SK-N-SH (cell line): ENCODE measurements around the gene CEP19. TPM values are rescaled to one million over a fixed set of nuclear protein-coding genes. Genes with fewer than 3 reads are reported as not detected.
A peak's percentile ranks its signal among the peaks of the same experiment; 100 is the strongest.

Experiments used
- CTCF ChIA-PET: fragments of 300-600, 350-600 bp; formaldehyde crosslinking; extraction: SDS; loops from one replicate; lab custom pipeline; 2021; lab: Yijun Ruan, JAX
- POLR2A ChIA-PET: fragments of 350-600 bp; sonication (Branson Sonifier 250); formaldehyde crosslinking; extraction: SDS; loops from one replicate; lab custom pipeline; 2020; ENCODE audit warnings: antibody characterized with exemption, inconsistent platforms; lab: Yijun Ruan, JAX
- DNase-seq: peaks from one replicate; pipeline ENCODE4 v3.0.0; 2012
- H2AFZ ChIP-seq: fragments of 200-600 bp; sonication (generic); 2 replicates; pipeline ENCODE4 v1.8.1; 2016; ENCODE audit warnings: antibody characterized with exemption, mild to moderate bottlenecking, low read depth
- H3F3A ChIP-seq: fragments of 200-600 bp; sonication (generic); replicated peaks from 2 replicates; pipeline ENCODE3; 2016; ENCODE audit warnings: antibody characterized with exemption, mild to moderate bottlenecking; ENCODE audit not compliant: insufficient read depth
- H3K27ac ChIP-seq, 2 experiments: fragments of 200-500 bp in 1 of 2; fragments of 200-600 bp in 1 of 2; sonication (Bioruptor generic) in 1 of 2; sonication (generic), shearing (Covaris generic) in 1 of 2; 2 replicates each; pipeline versions ENCODE4 v1.5.1 to v1.6.1; 2014 to 2016; ENCODE audit warnings: low read depth in 2 of 2, inconsistent platforms in 1 of 2, low read length in 1 of 2, mild to moderate bottlenecking in 1 of 2, mixed read lengths in 1 of 2
- H3K27me3 ChIP-seq: fragments of 200-600 bp; sonication (generic), shearing (Covaris generic); 2 replicates; pipeline ENCODE4 v1.6.1; 2016; ENCODE audit warnings: mixed run types; ENCODE audit not compliant: insufficient read depth
- H3K36me3 ChIP-seq, 2 experiments: fragments of 200-500 bp in 1 of 2; fragments of 200-600 bp in 1 of 2; sonication (Bioruptor generic) in 1 of 2; sonication (generic) in 1 of 2; replicated peaks in 1 of 2; 2 replicates each; pipeline versions ENCODE3 to v1.5.1; 2014 to 2016; ENCODE audit warnings: low read length in 1 of 2, mild to moderate bottlenecking in 1 of 2; ENCODE audit not compliant: insufficient read depth in 2 of 2, control insufficient read depth in 1 of 2
- H3K4me1 ChIP-seq, 2 experiments: fragments of 200-500 bp in 1 of 2; fragments of 200-600 bp in 1 of 2; sonication (Bioruptor generic) in 1 of 2; sonication (generic), shearing (Covaris generic) in 1 of 2; 2 replicates each; pipeline versions ENCODE4 v1.5.1 to v1.6.1; 2014 to 2016; ENCODE audit warnings: low read depth in 1 of 2, low read length in 1 of 2, mixed run types in 1 of 2; ENCODE audit not compliant: insufficient read depth in 2 of 2, control insufficient read depth in 1 of 2
- H3K4me2 ChIP-seq: fragments of 200-600 bp; sonication (generic), shearing (Covaris generic); 2 replicates; pipeline ENCODE4 v1.6.1; 2017; ENCODE audit warnings: mixed run types
- H3K4me3 ChIP-seq, 2 experiments: fragments of 200-500 bp in 1 of 2; fragments of 200-600 bp in 1 of 2; sonication (Bioruptor generic) in 1 of 2; sonication (generic), shearing (Covaris generic) in 1 of 2; 2 replicates each; pipeline versions ENCODE4 v1.5.1 to v1.8.1; 2014 to 2016; ENCODE audit warnings: low read depth in 2 of 2, inconsistent platforms in 1 of 2, low read length in 1 of 2, mild to moderate bottlenecking in 1 of 2, mixed read lengths in 1 of 2, moderate library complexity in 1 of 2
- H3K79me2 ChIP-seq: fragments of 200-600 bp; sonication (generic); 2 replicates; pipeline ENCODE4 v1.8.1; 2017; ENCODE audit warnings: mild to moderate bottlenecking; ENCODE audit not compliant: insufficient read depth
- H3K9ac ChIP-seq: fragments of 200-600 bp; sonication (generic); 2 replicates; pipeline ENCODE4 v1.6.1; 2017; ENCODE audit warnings: mixed run types
- H3K9me2 ChIP-seq: fragments of 200-600 bp; sonication (generic); 2 replicates; pipeline ENCODE4 v1.6.1; 2017; ENCODE audit warnings: mixed run types
- H3K9me3 ChIP-seq: fragments of 200-600 bp; sonication (generic); 2 replicates; pipeline ENCODE4 v1.6.1; 2017; ENCODE audit warnings: mixed run types, mild to moderate bottlenecking, moderate library complexity
- H4K20me1 ChIP-seq: fragments of 200-600 bp; sonication (generic); 2 replicates; pipeline ENCODE4 v1.6.1; 2017; ENCODE audit warnings: mild to moderate bottlenecking, mixed run types; ENCODE audit not compliant: insufficient read depth
- CTCF ChIP-seq: fragments of 200-600 bp; sonication (generic); IDR thresholded peaks from 2 replicates; pipeline ENCODE4 v1.6.1; 2017; ENCODE audit warnings: antibody characterized with exemption, mild to moderate bottlenecking, moderate library complexity
- ELF1 ChIP-seq: IDR thresholded peaks from 2 replicates; pipeline ENCODE4 v1.4.0; 2012
- FOSL2 ChIP-seq: IDR thresholded peaks from 2 replicates; pipeline ENCODE4 v1.4.0; 2012; ENCODE audit warnings: low read depth, mild to moderate bottlenecking, moderate library complexity, borderline replicate concordance
- FOXJ3 ChIP-seq: sonication (generic); formaldehyde crosslinking; IDR thresholded peaks from 2 replicates; pipeline ENCODE4 v1.5.1; 2020; ENCODE audit warnings: mild to moderate bottlenecking, missing genetic modification reagents
- FOXM1 ChIP-seq: IDR thresholded peaks from 2 replicates; pipeline ENCODE4 v1.4.0; 2012; ENCODE audit warnings: low read depth, mild to moderate bottlenecking
- GABPA ChIP-seq: IDR thresholded peaks from 2 replicates; pipeline ENCODE4 v1.4.0; 2012; ENCODE audit warnings: low read depth, mild to moderate bottlenecking
- GATA2 ChIP-seq: sonication (generic); formaldehyde crosslinking; IDR thresholded peaks from 2 replicates; pipeline ENCODE4 v1.5.0; 2020; ENCODE audit warnings: mild to moderate bottlenecking, missing genetic modification reagents
- IRF3 ChIP-seq: fragments of 150-350 bp; IDR thresholded peaks from 2 replicates; pipeline ENCODE4 v1.6.1; 2016; ENCODE audit warnings: mild to moderate bottlenecking, low read depth, low read length
- JUND ChIP-seq: IDR thresholded peaks from 2 replicates; pipeline ENCODE4 v1.4.0; 2012
- MEF2A ChIP-seq: IDR thresholded peaks from 2 replicates; pipeline ENCODE4 v1.4.0; 2012; ENCODE audit warnings: low read depth, borderline replicate concordance
- MXI1 ChIP-seq: IDR thresholded peaks from 2 replicates; pipeline ENCODE4 v1.6.1; 2012; ENCODE audit warnings: mild to moderate bottlenecking, low read depth, low read length, improper control_type of control experiment
- NRF1 ChIP-seq: IDR thresholded peaks from 2 replicates; pipeline ENCODE4 v1.6.1; 2012; ENCODE audit warnings: low read depth, mild to moderate bottlenecking, low read length
- PBX3 ChIP-seq: IDR thresholded peaks from 2 replicates; pipeline ENCODE4; 2012
- RAD21 ChIP-seq: IDR thresholded peaks from 2 replicates; pipeline ENCODE4 v1.6.1; 2012; ENCODE audit warnings: mild to moderate bottlenecking, low read length
- SIN3A ChIP-seq: IDR thresholded peaks from 2 replicates; pipeline ENCODE4 v1.6.1; 2012; ENCODE audit warnings: low read depth, mild to moderate bottlenecking, low read length, moderate library complexity, borderline replicate concordance
- TEAD4 ChIP-seq: IDR thresholded peaks from 2 replicates; pipeline ENCODE4 v1.4.0; 2012; ENCODE audit warnings: mild to moderate bottlenecking, borderline replicate concordance; ENCODE audit not compliant: insufficient read depth
- YY1 ChIP-seq: IDR thresholded peaks from 2 replicates; pipeline ENCODE4 v1.4.0; 2012; ENCODE audit warnings: low read depth, mild to moderate bottlenecking
- WGBS: methylation state at CpG from one replicate; pipeline ENCODE4 v1.1.6; 2017; ENCODE audit warnings: low lambda C conversion rate; 5-methylcytosine and 5-hydroxymethylcytosine counted together
- polyA plus RNA-seq, 3 experiments: library from polyadenylated mRNA; depleted of rRNA; stranded (reverse); fragments of >200 nt; gene quantifications; 2 replicates each; pipeline ENCODE4 v1.2.3, GENCODE V29; 2012
- TF ChIP-seq, protein P1 (sequence below): IDR thresholded peaks from 2 replicates; pipeline ENCODE4 v1.4.0; 2012; ENCODE audit warnings: low read depth, borderline replicate concordance
- TF ChIP-seq, protein P2 (sequence below): fragments of 150-350 bp; IDR thresholded peaks from 2 replicates; pipeline ENCODE4 v1.6.1; 2017; ENCODE audit warnings: antibody characterized with exemption, low read length, low read depth, borderline replicate concordance

The CEP19 gene
- polyA plus RNA-seq, 1 of the 3 experiments (the other 2 are of a cell fraction) = 2.6 TPM

- DNase-seq = no peak
- no peaks in the 10 kb centered on the region for H4K20me1 ChIP-seq
- WGBS = 90% methylated on average over 17 of the region's 17 CpGs
- no peaks in the 10 kb centered on the region for H3K79me2 ChIP-seq
- no peak overlapping the region for H3K4me3 ChIP-seq
- no peaks in the 10 kb centered on the region for H3K9me3 ChIP-seq
- no peak overlapping the region for H3K27ac ChIP-seq
- TF ChIP-seq MEF2A (no peak), SIN3A (no peak), JUND (no peak), GABPA (no peak), CTCF (no peak), FOSL2 (no peak), FOXM1 (no peak), RAD21 (no peak), NRF1 (no peak), ELF1 (no peak), MXI1 (no peak)
- TF ChIP-seq, protein P1, sequence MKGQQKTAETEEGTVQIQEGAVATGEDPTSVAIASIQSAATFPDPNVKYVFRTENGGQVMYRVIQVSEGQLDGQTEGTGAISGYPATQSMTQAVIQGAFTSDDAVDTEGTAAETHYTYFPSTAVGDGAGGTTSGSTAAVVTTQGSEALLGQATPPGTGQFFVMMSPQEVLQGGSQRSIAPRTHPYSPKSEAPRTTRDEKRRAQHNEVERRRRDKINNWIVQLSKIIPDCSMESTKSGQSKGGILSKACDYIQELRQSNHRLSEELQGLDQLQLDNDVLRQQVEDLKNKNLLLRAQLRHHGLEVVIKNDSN = no peak
- H3K4me2 ChIP-seq = no peak overlapping the region
- POLR2A ChIA-PET = no interaction called here
- no peaks in the 10 kb centered on the region for H3K36me3 ChIP-seq
- no peaks in the 10 kb centered on the region for H3K9me2 ChIP-seq
- peaks cover 0 to 4% of the 10 kb centered on the region in 2 experiments; a peak in 2 of 4 replicates for H3K4me1 ChIP-seq
- no peak overlapping the region for H3K9ac ChIP-seq
- no peak overlapping the region for H2AFZ ChIP-seq
- H3K27me3 ChIP-seq = no peaks in the 10 kb centered on the region
- H3F3A ChIP-seq = no peaks in the 10 kb centered on the region
- CTCF ChIA-PET = interaction anchor here (1.3 to 1.9 kb wide), 2 partner anchors 81 to 253 kb away, joined by 3 to 7 read pairs; partner anchors contain the start of gene NCBP2
Measured at GRCh38 chr3:196689941-196690660, 21.9 kb downstream of the CEP19 start.

DNA sequence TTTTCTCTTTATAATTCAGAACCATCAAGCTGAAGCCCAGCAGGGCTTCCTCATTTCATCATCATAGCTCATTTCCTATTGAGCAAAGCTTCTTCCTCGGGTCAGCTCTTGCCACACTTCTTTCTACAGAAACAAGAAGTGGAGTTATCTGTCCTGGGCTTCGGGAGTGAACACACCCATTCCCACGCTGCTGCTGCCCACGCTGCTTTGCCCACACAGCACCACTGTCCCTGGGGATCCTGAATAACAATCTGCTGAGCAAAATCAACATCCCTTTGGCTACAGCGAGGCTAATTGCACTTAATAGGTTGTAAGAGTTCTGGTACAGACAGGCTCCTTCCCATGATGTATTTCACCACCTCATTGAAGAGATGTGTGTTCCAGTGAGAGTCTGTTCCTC, 23.7 kb downstream of the CEP19 start:
- no peak for DNase-seq
- H3K36me3 ChIP-seq = no peaks in the 10 kb centered on the region
- no peak for TF ChIP-seq PBX3
- no peak for TF ChIP-seq NRF1
- TF ChIP-seq JUND = no peak
- TF ChIP-seq, protein P1 = no peak
- TF ChIP-seq IRF3 = no peak
- TF ChIP-seq GATA2 (CRISPR knock-in tag) = no peak
- TF ChIP-seq, protein P2, sequence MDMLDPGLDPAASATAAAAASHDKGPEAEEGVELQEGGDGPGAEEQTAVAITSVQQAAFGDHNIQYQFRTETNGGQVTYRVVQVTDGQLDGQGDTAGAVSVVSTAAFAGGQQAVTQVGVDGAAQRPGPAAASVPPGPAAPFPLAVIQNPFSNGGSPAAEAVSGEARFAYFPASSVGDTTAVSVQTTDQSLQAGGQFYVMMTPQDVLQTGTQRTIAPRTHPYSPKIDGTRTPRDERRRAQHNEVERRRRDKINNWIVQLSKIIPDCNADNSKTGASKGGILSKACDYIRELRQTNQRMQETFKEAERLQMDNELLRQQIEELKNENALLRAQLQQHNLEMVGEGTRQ = no peak
- no peak for TF ChIP-seq YY1
- TF ChIP-seq FOXJ3 = no peak
- TF ChIP-seq TEAD4 = no peak

More for the DNA sequence above, 23.7 kb downstream of the CEP19 start:
- no peaks in the 10 kb centered on the region for H3K9me3 ChIP-seq
- ChIA-PET CTCF (interaction anchor here (0.6 to 5.2 kb wide), 5 partner anchors 13 to 435 kb away, joined by 3 to 37 read pairs (median 6); no protein-coding TSS in a partner anchor), POLR2A (no interaction called here)
- H2AFZ ChIP-seq = peak overlapping the region; percentile 49; the same call in 1 of the 2 replicates
- H3K79me2 ChIP-seq = no peaks in the 10 kb centered on the region
- no peak overlapping the region for H3K9ac ChIP-seq
- no peak overlapping the region for H3K4me3 ChIP-seq
- no peaks in the 10 kb centered on the region for H3K27me3 ChIP-seq
- no peak overlapping the region for H3K4me2 ChIP-seq
- no peaks in the 10 kb centered on the region for H3F3A ChIP-seq
- no peak overlapping the region for H3K27ac ChIP-seq
- no peaks in the 10 kb centered on the region for H4K20me1 ChIP-seq
- 28% methylated on average over 5 of the region's 5 CpGs for WGBS
- H3K9me2 ChIP-seq = no peaks in the 10 kb centered on the region
- H3K4me1 ChIP-seq = peaks cover 0 to 6% of the 10 kb centered on the region in 2 experiments; a peak in 2 of 4 replicates
